Left ventricle myocardium inferior (tissue), 1 donor: ENCODE results near the gene DSTYK. TPM values are rescaled to one million over a fixed set of nuclear protein-coding genes. Genes with fewer than 3 reads are reported as not detected.

ENCODE experiments used
- DNase-seq: peaks from one replicate; pipeline ENCODE4 v3.0.0-alpha.2; 2020
- H3K27ac ChIP-seq: fragments of 200-600 bp; replicated peaks from 2 replicates; pipeline ENCODE4 v1.8.0; 2021
- H3K27me3 ChIP-seq: fragments of 200-600 bp; 2 replicates; pipeline ENCODE4 v1.8.0; 2021; ENCODE audit warnings: low read depth
- H3K36me3 ChIP-seq: fragments of 200-600 bp; 2 replicates; pipeline ENCODE4 v1.8.0; 2021
- H3K4me1 ChIP-seq: fragments of 200-600 bp; 2 replicates; pipeline ENCODE4 v1.8.0; 2021
- H3K4me3 ChIP-seq: fragments of 200-600 bp; 2 replicates; pipeline ENCODE4 v1.8.0; 2021; ENCODE audit warnings: mild to moderate bottlenecking, moderate library complexity
- H3K9me3 ChIP-seq: fragments of 200-600 bp; replicated peaks from 2 replicates; pipeline ENCODE4 v1.8.0; 2021
- CTCF ChIP-seq: fragments of 200-600 bp; IDR thresholded peaks from 2 replicates; pipeline ENCODE4 v1.8.0; 2021; ENCODE audit warnings: antibody characterized with exemption, mild to moderate bottlenecking, borderline replicate concordance
- intact Hi-C: fragments of 100-400 bp; cut with micrococcal nuclease; formaldehyde crosslinking; loops from one replicate; pipeline ENCODE4 v1.11.0; 2022
- total RNA-seq: library from RNA; stranded (reverse); fragmentation: NEBNext Ultra II Directional; extraction: Animal tissue kit (Norgen Biotek cat#: 25700); gene quantifications from one replicate; pipeline ENCODE4 v1.2.1, GENCODE V29; 2021
- donor health status: DM: no; HTN: yes; CAD: no; lungs with severe emphysema.

The DSTYK gene
- total RNA-seq, 1 donor from 2014 or later: 6.3 TPM

GRCh38 chr1:205199090-205199930, 12.2 kb downstream of the DSTYK start:
- Histone ChIP-seq H3K4me3 (no peak overlapping the region), H3K27ac (no peak overlapping the region), H3K9me3 (no peaks in the 10 kb centered on the region), H3K36me3 (peaks cover 4% of the 10 kb centered on the region), H3K4me1 (peaks cover 7% of the 10 kb centered on the region), H3K27me3 (no peaks in the 10 kb centered on the region)
- TF ChIP-seq CTCF: no peak
- intact Hi-C loops: no loop called here
- no peak for DNase-seq

DNA sequence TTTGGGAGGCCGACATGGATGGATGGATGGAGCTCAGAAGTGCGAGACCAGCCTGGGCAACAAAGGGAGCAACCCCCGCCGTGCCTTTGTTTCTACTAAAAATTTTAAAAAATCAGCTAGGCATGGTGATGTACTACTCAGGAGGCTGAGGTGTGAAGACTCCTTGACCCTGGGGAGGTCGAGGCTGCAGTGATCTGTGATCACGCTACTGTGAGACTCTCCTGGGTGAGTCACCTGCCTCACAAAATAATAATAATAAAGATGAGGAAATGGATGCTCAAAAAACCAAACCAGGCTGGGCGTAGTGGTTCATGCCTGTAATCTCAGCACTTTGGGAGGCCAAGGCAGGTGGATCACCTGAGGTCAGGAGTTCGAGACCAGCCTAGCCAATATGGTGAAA, 19.2 kb downstream of the DSTYK start:
- Histone ChIP-seq H3K4me3 (no peak overlapping the region), H3K27me3 (no peaks in the 10 kb centered on the region), H3K27ac (no peak overlapping the region), H3K36me3 (peaks cover 5% of the 10 kb centered on the region), H3K4me1 (peaks cover 28% of the 10 kb centered on the region), H3K9me3 (no peaks in the 10 kb centered on the region)
- intact Hi-C loops: no loop called here
- TF ChIP-seq CTCF: no peak
- no peak for DNase-seq

DNA sequence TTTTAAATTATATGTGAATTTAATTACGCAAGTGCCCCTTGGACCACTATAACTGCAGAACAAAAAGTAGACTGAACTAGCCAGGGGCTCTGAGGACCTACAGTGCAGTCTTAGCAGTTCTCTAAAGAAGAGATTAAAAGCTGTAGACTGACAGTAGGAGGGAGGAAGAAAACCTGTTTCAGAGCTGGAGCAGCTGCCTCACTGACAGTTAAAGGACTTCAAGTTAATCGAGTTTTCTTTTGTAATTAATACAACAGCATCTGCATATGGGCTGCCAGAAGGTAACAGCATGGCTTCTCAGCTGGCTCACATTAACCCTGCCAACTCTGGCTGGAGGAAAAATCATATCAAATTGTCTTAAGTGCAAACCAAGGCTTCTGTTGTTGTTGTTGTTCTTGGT, 19.9 kb downstream of the DSTYK start:
- intact Hi-C loops: no loop called here
- H3K27me3 ChIP-seq: no peaks in the 10 kb centered on the region
- H3K9me3 ChIP-seq: no peaks in the 10 kb centered on the region
- TF ChIP-seq CTCF: no peak
- no peak for DNase-seq
- no peak overlapping the region for H3K27ac ChIP-seq
- H3K36me3 ChIP-seq: peaks cover 9% of the 10 kb centered on the region
- peaks cover 28% of the 10 kb centered on the region for H3K4me1 ChIP-seq
- no peak overlapping the region for H3K4me3 ChIP-seq

- H3K4me3 ChIP-seq: no peak overlapping the region
- peaks cover 12% of the 10 kb centered on the region for H3K36me3 ChIP-seq
- intact Hi-C loops: no loop called here
- H3K9me3 ChIP-seq: no peaks in the 10 kb centered on the region
- no peak for DNase-seq
- H3K27ac ChIP-seq: no peak overlapping the region
- TF ChIP-seq CTCF: no peak
- H3K4me1 ChIP-seq: peaks cover 28% of the 10 kb centered on the region
- H3K27me3 ChIP-seq: no peaks in the 10 kb centered on the region
Measured at GRCh38 chr1:205190845-205191577, 20.5 kb downstream of the DSTYK start.

- H3K9me3 ChIP-seq: no peaks in the 10 kb centered on the region
- no peak for DNase-seq
- H3K4me3 ChIP-seq: no peak overlapping the region
- peaks cover 33% of the 10 kb centered on the region for H3K4me1 ChIP-seq
- no peak for TF ChIP-seq CTCF
- H3K27me3 ChIP-seq: no peaks in the 10 kb centered on the region
- H3K36me3 ChIP-seq: peaks cover 16% of the 10 kb centered on the region
- intact Hi-C loops: no loop called here
- H3K27ac ChIP-seq: no peak overlapping the region
Measured at GRCh38 chr1:205189131-205189530, 22.4 kb downstream of the DSTYK start.
